Measurements from ENCODE around the gene FER. TPM values are rescaled to one million over a fixed set of nuclear protein-coding genes. Genes with fewer than 3 reads are reported as not detected.
"Not testable (repeated sequence)": the region's sequence is repeated elsewhere in the genome, so short reads cannot be mapped to it uniquely, and the experiment has no call there.

FER gene
- total RNA-seq, 1 donor from 2014 or later: 35.3 TPM

DNA sequence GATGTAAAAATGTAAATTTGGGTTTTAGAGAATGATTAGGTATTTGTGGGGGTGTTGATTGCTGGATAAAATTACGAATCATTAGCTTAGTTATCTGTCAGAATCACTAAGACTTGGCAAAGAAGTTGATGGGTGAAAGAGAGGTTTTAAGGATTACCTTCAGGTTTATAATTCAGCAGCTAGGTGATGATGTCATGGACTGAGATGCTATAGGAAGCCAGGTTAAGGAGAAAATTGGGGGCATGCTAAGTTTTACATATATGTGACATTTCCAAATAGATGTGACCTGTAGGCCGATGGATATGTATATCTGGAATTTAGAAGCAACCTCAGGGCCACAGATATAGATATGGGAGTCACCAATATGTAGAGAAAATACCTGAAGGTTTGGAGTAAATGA lies 228.0 kb downstream of the FER start:
- Histone ChIP-seq H3K9me3 (no peaks in the 10 kb centered on the region), H3K27ac (no peak overlapping the region), H3K27me3 (ENCODE audit: low read depth) (no peaks in the 10 kb centered on the region), H3K4me3 (no peak overlapping the region), H3K4me1 (no peaks in the 10 kb centered on the region), H3K36me3 (peaks cover 6% of the 10 kb centered on the region)
- intact Hi-C loops (cut with DNase I): no loop called here
- DNase-seq: no peak
- TF ChIP-seq, protein P1, sequence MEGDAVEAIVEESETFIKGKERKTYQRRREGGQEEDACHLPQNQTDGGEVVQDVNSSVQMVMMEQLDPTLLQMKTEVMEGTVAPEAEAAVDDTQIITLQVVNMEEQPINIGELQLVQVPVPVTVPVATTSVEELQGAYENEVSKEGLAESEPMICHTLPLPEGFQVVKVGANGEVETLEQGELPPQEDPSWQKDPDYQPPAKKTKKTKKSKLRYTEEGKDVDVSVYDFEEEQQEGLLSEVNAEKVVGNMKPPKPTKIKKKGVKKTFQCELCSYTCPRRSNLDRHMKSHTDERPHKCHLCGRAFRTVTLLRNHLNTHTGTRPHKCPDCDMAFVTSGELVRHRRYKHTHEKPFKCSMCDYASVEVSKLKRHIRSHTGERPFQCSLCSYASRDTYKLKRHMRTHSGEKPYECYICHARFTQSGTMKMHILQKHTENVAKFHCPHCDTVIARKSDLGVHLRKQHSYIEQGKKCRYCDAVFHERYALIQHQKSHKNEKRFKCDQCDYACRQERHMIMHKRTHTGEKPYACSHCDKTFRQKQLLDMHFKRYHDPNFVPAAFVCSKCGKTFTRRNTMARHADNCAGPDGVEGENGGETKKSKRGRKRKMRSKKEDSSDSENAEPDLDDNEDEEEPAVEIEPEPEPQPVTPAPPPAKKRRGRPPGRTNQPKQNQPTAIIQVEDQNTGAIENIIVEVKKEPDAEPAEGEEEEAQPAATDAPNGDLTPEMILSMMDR (IDR thresholded peaks at IDR 0.05): no peak
- ATAC-seq: no peak

DNA sequence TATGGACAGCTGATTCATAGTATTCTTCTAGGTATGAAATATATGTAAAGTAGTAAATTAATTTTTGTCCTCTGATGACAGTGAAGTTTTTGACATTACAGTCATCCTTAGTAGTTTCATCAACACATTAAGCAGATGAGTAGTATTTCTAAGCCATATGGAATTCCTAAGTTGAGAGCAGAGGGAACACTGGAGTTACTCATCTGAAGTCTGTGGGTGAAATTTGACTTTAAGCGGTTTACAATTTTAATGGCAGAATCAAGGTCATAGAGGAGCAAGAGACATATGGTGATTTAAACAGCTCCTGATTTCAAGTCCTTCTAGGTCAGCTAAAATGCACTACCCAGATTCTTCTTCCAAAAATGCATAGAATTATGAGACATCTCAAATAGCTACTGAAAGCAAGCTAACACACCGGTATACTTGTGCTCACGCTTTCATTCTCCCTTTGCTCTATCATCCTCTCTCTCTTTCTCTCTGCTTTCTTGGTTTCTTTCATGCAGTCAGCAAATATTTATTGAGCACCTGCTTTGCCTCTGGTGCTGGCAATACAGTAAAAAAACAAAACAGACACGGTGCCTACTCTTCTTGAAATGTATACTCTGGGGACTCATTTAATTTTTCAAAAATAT lies 235.9 kb downstream of the FER start:
- TF ChIP-seq, protein P1 (IDR thresholded peaks at IDR 0.05): no peak
- intact Hi-C loops (cut with DNase I): no loop called here
- peaks cover 6% of the 10 kb centered on the region for H3K9me3 ChIP-seq

DNA sequence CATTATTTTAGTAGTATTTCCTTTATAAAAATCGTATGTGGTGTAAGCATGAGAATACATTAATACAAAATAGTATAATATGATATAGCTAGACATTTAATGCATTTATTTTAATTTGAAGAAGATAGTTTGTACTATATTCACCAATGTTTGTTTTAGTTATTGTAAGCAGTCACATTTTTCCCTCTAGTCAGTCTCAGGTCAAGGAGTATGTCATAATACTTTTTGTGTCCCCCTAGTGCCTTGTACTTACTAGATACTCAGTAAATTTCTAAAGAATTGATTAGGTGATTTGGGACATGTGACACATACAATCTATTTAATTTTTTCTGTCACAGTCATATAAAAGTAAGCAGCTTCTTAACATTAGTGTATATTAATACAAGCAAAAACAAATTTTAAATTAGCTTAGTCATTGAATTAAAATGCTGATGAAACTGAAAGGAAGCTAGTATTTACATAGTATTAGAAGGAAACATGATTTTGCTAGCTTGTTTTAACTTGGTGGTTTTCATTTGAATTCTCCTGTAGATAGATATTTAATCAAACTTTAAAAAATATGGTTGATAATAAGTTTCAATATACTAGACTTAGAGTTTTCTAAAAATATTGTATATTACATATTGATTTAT lies 242.2 kb downstream of the FER start:
- DNase-seq (no peak), ATAC-seq (no peak)
- Histone ChIP-seq H3K4me3 (no peak overlapping the region), H3K27ac (no peak overlapping the region), H3K36me3 (no peaks in the 10 kb centered on the region), H3K27me3 (ENCODE audit: low read depth) (no peaks in the 10 kb centered on the region), H3K9me3 (peaks cover 6% of the 10 kb centered on the region), H3K4me1 (no peaks in the 10 kb centered on the region)
- TF ChIP-seq, protein P1 (IDR thresholded peaks at IDR 0.05): no peak
- intact Hi-C loops (cut with DNase I): no loop called here

More for the DNA sequence above, 235.9 kb downstream of the FER start:
- no peaks in the 10 kb centered on the region for H3K36me3 ChIP-seq
- H3K4me3 ChIP-seq: no peak overlapping the region
- H3K4me1 ChIP-seq: no peaks in the 10 kb centered on the region
- ATAC-seq: no peak
- H3K27ac ChIP-seq: no peak overlapping the region
- no peak for DNase-seq
- H3K27me3 ChIP-seq (ENCODE audit: low read depth): no peaks in the 10 kb centered on the region

DNA sequence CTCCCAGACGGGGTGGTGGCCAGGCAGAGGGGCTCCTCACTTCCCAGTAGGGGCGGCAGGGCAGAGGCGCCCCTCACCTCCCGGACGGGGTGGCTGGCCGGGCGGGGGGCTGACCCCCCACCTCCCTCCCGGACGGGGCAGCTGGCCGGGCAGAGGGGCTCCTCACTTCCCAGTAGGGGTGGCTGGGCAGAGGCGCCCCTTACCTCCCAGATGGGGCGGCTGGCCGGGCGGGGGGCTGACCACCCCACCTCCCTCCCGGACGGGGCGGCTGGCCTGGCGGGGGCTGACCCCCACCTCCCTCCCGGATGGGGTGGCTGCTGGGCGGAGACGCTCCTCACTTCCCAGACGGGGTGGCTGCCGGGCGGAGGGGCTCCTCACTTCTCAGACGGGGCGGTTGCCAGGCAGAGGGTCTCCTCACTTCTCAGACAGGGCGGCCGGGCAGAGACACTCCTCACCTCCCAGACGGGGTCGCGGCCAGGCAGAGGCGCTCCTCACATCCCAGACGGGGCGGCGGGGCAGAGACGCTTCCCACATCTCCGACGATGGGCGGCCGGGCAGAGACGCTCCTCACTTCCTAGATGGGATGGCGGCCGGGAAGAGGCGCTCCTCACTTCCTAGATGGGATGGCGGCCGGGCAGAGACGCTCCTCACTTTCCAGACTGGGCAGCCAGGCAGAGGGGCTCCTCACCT lies 244.8 kb downstream of the FER start:
- H3K36me3 ChIP-seq; H3K9me3 ChIP-seq; H3K27me3 ChIP-seq (ENCODE audit: low read depth); intact Hi-C loops (cut with DNase I); H3K27ac ChIP-seq; H3K4me1 ChIP-seq; ATAC-seq; H3K4me3 ChIP-seq; DNase-seq: not testable (repeated sequence)

DNA sequence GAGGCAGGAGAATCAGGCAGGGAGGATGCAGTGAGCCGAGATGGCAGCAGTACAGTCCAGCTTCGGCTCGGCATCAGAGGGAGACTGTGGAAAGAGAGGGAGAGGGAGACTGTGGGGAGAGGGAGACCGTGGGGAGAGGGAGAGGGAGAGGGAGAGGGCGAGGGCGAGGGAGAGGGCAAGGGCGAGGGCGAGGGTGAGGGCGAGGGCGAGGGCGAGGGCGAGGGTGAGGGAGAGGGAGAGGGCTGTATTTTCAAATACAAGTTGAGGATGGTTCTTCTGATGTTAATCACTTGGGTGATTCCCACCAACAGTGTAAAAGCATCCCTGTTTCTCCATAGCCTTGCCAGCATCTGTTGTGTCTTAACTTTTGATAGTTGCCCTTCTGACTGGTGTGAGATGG lies 245.7 kb downstream of the FER start:
- H3K36me3 ChIP-seq; H3K9me3 ChIP-seq; H3K27ac ChIP-seq; ATAC-seq; H3K27me3 ChIP-seq (ENCODE audit: low read depth); H3K4me1 ChIP-seq; DNase-seq; H3K4me3 ChIP-seq; intact Hi-C loops (cut with DNase I): not testable (repeated sequence)

DNA sequence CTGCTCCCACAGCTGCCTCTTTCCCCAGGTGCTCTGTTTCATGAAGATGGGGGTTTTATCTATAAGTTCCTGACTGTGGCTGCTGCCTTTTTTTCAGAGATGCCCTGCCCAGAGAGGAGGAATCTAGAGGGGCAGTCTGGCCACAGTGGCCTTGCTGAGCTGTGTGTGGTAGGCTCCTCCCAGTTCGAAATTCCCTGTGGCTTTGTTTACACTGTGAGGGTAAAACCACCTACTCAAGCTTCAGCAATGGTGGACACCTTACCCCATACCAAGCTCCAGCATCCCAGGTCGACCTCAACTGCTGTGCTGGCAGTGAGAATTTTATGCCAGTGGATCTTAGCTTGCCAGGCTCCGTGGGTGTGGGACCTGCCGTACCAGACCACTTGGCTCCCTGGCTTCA lies 250.0 kb downstream of the FER start:
- DNase-seq (no peak), ATAC-seq (no peak)
- Histone ChIP-seq H3K27me3 (ENCODE audit: low read depth) (no peaks in the 10 kb centered on the region), H3K36me3 (no peaks in the 10 kb centered on the region), H3K9me3 (peaks cover 4% of the 10 kb centered on the region), H3K4me3 (no peak overlapping the region), H3K27ac (no peak overlapping the region), H3K4me1 (no peaks in the 10 kb centered on the region)
- intact Hi-C loops (cut with DNase I): no loop called here
- TF ChIP-seq, protein P1 (IDR thresholded peaks at IDR 0.05): no peak

Measured in lower lobe of right lung (tissue), 2 donors.